Stimulated activated CD4-positive, alpha-beta T cell treated with anti-CD3 and anti-CD28 coated beads, Interleukin-15, amount 100 ng/mL, for 48 hours (primary cell): Measurements from ENCODE around the gene ORMDL3.
"Not testable (repeated sequence)": the region's sequence is repeated elsewhere in the genome, so short reads cannot be mapped to it uniquely, and the experiment has no call there.

ENCODE experiments used
- DNase-seq, 2 donors: peaks; one replicate each; pipeline ENCODE4 v3.0.0-alpha.2; 2020; ENCODE audit warnings: low read depth in 2 of 2

ORMDL3 gene

DNA sequence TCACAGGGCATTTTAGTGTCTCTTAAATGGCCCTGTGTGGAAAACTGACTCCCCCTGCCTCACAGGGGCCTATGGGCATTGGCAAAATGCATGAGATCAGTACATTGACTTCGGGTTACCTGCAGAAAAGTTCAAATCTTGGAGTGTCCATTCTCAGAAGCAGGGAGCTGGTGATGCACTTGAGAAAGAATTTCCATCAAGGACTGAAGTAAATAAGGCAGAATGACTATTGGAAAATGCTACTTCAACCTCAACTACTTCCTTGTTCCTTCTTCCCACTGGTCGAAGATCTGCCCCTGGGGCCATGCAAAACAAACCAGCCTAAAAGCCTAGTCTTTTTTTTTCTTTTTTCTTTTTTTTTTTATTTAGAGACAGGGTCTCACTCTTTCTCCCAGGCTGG, 21.6 kb upstream of the ORMDL3 start:
- DNase-seq = no peak

DNA sequence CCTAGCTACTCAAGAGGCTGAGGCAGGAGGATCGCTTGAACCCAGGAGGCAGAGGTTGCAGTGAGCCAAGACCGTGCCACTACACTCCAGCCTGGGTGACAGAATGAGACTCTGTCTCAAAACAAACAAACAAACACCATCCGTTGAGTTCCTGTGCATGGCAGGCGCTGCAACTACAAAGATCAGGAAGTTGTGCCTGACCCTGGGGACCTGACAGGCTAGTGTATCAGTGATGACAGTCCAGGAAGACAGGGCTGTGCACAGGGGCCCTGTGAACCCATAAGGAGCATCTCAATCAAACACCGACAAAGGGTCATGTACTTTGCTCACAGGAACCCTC, 21.1 kb upstream of the ORMDL3 start:
- not testable (repeated sequence) for DNase-seq

DNA sequence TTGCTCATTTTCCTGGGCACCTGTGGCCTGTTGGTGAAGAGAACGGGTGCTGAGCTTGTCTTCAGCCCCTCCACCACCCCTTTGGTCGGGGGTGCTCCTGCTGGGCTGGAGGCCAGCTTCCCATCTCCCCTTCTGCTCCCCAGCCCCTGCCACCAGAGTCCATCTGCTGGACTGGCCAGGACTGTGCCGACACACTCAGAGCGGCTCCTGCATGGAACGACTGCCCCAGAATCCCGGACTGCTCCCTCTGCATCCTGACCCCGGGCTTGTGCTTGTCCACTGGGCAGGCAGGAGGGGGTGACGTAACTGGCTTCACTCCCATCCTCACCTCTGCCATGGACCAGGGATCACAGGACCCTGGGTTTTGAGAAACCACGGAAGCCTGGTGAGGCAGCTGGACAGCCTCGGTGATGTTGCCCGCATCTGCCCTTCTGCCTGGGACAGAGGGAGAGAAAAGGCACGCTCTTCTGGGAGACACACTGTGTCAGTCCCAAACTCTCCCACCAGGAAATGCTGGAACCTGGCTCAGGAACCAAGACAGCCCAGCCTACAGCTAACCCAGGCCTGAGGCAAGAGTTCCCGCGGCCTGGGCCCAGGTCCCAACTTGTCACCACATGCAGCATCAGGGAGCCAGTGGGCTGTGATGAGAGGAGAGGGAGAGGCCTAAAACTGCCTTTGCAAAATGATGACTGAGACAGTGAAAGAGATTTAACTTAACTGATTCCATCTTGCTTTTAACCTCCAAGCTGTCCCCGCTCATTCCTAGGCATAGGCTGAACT, 19.3 kb upstream of the ORMDL3 start:
- no peak for DNase-seq

DNA sequence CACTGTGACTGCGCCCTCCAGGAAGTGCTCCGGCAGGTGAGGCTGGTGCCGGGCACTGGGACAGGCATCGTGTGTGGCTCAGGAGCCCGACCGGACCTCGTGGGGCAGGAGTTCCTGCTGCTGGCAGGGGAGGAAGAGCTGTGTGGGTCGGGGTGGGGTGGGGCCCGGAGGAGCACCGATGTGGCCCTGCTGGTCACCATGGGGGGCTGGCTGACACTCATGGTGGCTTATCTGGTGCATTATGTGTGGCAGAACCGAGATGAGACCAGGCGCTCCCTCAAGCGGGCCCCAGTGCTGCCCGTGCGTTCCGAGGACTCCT, 17.0 kb upstream of the ORMDL3 start:
- no peak for DNase-seq

DNA sequence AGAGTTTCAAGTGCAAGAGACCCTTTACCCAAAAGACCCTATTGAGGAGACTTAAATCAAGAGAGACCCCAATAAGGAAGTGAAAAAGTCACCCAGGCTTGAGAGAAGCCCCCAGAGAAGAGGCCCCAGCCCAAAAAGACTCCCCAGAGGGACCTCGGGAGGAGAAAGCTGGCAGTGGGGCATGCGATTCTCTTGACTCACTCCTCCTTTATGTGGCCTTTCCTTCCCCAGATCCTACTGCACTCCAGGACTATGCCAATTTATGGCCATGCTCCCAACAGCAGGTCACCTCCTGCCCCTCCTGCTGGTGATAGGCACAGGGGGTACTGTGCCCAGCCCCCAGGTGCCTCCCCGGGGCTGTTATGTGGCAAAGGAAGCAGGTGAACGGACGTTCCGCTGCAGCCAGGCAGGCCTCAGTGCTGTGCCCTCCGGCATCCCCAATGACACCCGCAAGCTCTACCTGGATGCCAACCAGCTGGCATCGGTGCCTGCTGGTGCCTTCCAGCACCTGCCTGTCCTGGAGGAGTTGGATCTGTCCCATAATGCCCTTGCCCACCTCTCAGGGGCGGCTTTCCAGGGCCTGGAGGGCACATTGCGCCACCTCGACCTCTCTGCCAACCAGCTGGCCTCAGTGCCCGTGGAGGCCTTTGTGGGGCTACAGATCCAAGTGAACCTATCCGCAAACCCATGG, 16.4 kb upstream of the ORMDL3 start:
- DNase-seq = no peak

DNA sequence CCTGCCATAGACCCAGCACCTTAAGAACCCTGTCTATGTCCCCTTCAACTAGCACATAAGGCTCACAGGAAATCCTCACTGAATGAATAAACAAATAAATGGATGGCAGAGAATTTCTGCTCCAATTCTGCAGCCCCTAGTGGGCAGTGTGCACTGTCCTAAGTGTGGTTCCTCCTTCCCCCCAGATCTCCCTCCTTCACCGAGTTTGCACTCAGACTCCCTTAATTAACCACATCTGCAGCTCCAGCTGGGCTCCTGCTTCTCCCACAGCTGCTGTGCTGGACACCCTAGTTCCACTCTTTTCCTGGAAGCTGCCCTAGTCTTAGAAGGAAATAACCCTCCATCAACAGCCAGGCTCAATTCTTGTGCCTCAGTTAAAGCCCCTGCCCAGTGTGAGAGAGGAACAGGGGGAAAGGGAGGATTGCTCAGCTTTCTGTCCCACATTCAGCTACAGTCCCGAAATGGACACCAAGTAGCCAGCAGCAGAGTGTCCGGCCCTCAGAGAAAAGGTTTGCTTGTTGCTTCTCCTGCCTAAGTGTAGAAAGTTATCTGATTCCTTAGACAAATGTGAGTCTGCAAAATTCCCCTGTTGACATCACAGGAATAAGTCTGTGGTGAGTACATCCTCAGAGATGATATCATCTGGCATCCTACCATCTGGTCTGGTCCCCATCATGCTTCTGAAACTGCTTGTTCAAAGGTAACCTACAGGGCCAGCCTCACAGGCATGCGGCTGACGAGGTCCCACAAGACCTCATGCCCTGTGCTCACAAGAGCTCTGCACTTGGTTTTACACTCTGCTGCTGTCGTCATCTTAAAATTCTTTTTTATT, 12.4 kb upstream of the ORMDL3 start:
- peak; percentile 29 to 52 for DNase-seq

DNA sequence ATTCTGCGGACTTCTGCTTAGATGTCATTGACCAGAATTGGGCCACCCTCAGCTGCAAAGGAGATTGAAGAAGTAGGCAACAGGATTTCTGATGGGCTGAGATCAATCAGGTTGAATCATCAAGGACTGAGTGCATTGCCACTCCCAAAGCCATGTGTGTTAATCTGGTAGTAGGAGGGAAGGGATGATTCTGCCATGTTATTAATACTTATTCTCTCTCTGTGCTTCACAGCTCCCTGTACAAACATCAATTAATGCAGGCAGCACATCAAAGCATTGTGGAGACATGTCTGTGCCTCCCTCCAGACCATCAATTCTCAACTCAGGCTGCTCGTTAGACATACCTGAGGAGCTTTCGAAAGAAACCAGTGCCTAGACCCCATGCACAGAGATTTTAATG, 11.7 kb upstream of the ORMDL3 start:
- DNase-seq = no peak

DNA sequence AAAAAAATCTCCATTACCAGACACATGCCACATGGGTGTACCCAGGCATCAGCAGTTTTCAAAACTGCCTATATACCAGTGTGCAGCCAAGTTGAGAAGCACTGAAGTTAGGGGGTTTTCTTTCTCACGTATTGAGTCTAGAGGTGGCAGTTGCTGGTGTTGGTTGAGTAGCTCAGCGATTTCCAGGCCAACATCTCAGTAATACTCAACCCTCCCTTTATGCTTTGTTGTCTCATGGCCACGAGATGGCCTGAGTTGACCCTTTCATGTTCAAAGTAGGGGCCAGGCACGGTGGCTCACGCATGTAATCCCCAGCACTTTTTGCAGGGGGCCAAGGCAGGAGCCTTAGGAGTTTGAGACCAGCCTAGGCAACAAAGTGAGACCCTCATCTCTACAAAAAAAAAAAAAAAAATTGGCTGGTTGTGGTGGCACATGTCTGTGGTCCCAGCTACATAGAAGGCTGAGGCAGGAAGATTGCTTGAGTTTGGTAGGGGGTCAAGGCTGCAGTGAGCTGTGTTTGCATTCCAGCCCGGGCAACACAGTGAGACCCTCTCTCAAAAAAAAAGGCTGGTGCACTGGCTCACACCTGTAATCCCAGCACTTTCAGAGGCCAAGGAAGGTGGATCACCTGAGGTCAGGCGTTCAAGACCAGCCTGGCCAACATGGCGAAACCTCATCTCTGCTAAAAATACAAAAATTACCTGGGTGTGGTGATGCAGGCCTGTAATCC, 10.9 kb upstream of the ORMDL3 start:
- no peak for DNase-seq

DNA sequence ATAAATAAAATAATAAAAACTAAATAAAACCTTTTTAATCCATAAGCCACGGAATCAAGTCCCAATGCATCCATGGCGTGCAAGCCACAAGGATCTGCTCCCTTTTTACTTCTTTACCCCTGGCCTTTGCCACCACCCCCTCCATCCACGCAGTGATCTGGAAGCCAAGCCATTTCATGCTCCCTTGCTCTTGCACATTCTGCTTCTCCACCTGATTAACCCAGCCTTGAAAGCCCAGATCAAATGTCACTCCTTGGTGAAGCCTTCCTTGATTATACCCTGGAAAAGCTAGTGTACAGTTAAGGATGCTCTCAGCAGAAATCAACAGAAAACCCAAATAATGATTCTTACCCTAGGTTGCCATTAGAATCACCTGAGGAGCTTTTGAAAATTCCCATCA, 10.0 kb upstream of the ORMDL3 start:
- DNase-seq = no peak

DNA sequence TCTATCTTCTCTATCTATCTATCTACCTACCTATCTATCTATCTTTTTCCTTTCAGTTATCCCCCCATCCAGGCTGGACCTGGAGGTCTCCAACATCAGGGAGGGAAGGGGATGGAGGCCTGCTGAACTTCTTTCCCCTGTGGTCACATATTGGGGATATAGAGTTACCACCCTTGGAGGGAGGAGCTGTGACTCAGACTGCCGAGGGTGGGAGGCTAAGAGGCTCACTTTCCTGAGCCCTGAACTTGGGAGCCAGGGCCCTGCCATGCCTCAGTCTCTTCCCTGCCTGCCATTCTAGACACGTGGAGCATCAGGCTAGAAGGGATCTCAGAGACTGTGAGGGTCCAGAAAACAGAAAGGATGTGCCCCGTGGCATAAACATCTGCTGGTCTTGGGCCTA, 8.5 kb upstream of the ORMDL3 start:
- DNase-seq = no peak

DNA sequence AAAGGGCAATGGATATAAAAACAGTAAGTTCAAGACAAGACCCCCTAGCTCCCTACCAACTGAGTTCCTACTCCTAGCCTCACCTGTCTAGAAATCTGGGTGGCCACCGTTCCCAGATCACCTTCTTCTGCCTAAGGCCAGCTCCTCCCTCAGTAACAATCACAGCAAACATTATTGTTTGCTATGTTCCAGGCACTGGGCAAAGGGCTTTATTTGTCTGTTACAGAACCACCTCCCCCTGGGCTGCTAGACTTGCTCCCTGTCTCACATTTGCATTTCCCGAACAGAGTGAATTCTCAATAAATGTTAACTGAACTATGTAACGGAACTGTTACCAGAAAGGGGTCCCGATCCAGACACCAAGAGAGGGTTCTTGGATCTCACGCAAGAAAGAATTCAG, 6.9 kb upstream of the ORMDL3 start:
- no peak for DNase-seq

DNA sequence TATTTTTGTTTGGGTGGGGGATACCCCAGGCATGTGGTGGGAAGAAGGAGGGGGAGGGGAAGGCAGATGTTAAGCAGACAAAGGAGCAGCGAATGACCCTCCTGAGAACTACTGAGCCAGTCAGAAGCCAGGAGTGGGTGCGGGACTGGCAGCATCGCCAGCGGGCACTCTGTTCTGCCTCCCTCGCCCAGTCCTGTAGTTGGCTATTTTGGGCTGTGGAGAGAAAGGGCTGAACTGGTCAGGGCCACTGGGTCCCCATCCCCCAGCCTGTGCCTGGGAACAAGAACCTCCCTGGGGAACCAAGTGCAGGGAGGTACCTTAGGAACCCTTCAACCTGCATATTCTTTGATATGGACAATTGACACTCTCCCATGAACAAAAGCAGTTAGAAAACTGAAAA, 6.5 kb upstream of the ORMDL3 start:
- no peak for DNase-seq

DNA sequence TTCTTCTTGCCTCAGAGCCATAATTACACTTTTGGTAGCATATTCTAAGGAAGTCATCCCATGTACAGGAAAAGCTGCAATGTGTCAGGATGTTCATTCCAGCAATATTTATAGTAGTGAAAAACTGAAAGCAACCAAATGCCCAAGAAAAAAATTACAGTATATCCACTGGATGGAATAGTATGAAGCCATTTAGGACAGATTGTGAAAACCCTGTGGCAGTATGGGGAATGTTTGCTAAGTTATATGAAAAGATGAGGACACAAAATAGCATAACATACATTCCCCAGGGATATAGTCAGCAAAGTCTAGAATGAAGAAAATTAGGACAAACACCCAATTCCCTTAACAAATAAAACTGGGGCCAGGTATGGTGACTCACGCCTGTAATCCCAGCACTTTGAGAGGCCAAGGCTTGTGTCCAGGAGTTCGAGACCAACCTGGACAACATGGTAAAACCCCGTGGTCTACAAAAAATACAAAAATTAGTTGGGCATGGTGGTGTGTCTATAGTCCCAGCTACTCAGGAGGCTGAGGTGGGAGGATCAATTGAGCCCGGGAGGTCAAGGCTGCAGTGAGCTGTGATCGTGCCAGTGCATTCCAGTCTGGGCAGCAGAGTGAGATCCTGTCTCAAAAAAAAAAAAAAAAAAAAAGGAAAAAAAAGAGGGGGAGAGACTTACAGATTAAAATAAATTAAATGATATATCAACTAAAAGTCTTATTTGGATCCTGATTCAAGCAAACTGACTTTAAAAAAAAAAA, 2.4 kb upstream of the ORMDL3 start:
- DNase-seq = no peak

DNA sequence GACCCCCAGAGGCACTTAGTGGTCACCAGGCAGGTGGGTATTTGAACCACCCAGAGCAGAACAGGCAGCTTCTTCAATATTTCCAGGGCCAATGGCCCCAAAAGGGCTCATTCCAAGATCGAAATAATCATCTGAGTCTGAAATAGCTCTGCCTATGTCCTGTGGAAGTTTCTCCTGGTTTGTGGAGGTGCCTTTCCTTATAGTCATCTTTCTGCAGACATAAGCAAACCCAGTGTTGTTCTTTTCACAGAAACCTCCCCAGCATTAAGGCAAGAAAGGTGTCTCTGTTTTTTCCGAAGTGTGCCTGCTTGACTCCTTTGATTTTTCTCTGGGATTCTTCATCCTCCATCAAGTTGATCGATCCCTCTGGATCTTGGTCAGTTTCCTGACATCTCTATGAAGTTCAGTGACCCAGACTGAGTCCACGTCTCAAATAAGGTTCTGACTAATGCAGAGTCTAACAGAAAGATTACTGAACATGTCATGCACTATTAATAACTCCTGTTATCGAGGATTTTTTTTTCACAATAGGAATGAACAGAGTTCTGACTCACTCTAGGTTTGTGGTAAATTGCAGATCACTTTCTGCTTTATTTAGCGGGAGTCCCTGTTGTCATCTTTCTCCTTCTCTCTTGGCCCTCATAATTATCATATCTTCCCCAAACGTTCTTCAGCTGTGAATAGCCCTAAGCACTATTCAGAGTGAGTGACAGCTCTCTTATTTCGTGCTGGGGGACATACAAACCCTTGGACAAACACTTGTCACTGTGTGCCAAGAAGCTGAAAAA, 1.7 kb upstream of the ORMDL3 start:
- no peak for DNase-seq

DNA sequence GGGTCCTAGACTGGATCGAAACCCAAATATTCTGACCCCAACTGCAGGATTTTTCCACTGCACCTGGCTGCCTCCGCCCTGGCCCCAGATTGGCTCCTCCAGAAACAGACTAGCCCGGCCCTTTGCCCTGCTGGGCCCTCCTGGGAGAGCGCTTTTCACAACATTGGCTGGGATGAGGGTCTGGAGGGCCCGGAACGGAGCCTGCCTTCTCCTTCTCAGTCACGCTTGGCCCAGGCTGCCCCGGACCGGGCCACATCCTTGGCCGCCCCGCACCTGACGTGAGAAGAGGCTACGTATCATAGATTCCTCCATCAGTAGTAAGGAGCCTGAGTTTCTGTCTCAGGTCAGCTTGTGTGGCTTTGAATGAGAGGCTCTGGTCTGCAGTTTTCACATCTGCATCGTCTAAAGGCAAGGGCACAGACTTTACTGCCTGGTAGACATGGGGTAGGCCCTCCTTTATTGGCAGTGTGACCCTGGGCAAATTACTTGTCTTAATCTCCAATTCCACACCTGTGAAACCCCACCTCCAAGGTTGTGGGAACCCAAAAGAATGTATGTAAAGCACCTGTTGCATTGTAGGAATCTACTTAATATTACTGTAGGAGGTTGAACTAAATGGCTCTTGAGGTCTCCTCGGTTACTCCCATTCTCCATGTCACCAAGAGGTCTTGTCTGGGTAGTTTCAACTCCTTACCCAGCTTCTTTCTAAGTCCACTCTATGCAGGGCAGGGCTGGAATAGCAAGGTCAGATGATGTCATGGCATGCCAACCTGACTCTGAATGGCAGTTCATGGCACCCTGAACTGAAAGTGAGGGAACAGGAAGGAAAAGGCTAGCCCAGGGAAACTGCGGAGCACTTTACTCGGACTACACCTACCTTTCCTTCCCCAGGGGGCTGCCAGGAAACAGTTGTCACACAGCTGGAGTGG, 792 bp upstream of the ORMDL3 start:
- no peak for DNase-seq

DNA sequence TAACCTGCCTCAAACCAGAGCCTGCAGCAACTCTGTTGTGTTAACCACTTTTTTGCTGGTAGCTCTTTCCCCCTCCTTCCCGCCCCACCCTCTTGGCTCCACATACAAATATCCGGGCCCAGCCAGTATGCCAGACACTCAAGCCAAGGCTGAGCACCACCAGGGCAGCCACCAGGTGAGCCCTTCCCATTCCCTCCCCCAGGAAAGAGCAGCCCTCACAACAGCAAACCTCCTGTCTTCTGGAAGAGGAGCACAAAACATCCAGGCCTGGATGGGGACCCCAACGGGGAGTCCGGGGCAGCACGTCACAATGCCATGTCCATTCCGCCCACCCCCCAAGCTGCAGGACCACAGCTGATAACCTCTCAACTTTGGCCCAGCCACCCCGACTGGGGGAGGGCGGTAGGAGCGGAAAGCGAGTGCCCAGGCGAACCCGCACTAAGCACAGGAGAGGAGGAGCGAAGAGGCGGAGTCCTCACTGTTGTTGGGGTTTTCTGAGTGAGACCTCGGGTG, 757 bp downstream of the ORMDL3 start:
- DNase-seq = peak in 1 of 2 donors; percentile 36

DNA sequence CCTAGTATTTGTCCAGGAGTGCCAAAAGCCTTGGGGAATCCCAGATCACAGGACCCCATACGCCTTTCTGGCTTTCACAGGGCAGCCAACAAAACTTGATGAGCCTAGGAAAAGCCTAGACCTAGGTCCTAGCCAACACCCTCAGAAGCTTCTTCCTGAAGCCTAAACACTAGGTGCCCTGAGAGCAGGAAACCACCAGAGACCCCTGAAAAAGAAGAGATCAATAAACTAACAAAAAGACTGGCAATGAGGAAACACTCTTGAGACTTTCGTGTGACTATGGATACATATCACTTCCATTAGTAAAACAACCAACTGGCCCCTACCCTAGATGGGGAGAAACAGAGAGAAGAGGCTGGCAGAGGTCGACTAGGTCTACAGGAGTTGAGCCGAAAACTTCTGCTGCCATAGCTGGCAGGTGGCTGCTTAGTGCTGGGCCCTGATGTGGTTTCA, 1.2 kb downstream of the ORMDL3 start:
- no peak for DNase-seq

DNA sequence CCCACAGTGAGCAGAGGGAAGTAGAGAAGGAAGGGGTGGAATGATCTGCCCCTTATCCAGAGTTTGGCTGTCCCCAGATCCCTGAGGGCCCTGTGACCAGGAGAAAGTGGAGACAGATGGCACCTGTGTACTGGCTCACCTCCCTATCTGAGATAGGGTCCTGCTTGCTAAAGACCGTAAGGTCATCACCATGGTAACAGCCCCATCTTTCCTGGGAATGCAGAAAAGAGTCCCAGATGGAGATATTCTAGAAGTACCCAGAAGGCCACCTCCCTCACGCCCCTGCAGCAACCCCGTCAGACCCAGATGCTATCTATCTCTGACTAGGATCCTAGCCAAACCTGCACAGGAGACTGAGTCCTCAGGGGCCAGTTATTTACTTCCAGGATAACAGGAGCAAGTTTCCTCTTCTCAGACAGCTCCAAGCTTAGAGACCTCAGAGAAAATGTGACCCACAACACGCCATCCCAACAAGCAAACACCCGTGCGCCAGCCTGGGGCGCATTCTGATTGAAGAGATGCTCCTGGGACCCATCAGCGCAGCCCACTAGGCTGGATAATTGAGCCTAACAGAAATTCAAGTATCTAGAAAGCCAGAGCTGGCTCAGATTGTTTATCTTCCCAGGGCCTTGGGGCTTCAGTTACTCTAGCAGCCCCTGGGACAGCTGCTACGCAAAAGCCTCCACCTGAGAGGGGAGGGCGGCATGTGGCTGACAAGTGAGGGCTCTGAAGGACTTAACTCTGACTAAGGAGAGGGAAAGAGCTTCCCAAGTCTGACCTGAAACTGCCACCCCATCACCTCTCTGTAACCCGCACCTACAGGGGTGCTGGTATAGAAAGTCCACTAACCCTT, 1.9 kb downstream of the ORMDL3 start:
- DNase-seq = no peak
